Loucy (cell line): Measurements from ENCODE around the gene LRRK1.

Experiments used
- H2AFZ ChIP-seq: fragments of 200-600 bp; sonication (generic); 2 replicates; pipeline ENCODE4 v1.6.0; 2016; ENCODE audit warnings: antibody characterized with exemption, mild to moderate bottlenecking, low read length, moderate library complexity
- H3F3A ChIP-seq: fragments of 200-600 bp; 2 replicates; pipeline ENCODE4 v1.6.0; 2016; ENCODE audit warnings: antibody characterized with exemption, low read depth, mild to moderate bottlenecking
- H3K27me3 ChIP-seq: fragments of 200-600 bp; sonication (generic); 2 replicates; pipeline ENCODE4 v1.6.1; 2014; ENCODE audit warnings: low read length, mild to moderate bottlenecking; ENCODE audit not compliant: insufficient read depth, poor library complexity, severe bottlenecking
- H3K36me3 ChIP-seq: fragments of 200-600 bp; sonication (generic); 2 replicates; pipeline ENCODE4 v1.6.1; 2016; ENCODE audit warnings: low read length; ENCODE audit not compliant: insufficient read depth
- H3K4me1 ChIP-seq: fragments of 200-600 bp; sonication (generic); 2 replicates; pipeline ENCODE4 v1.5.1; 2014; ENCODE audit warnings: low read length, mild to moderate bottlenecking; ENCODE audit not compliant: insufficient read depth, poor library complexity, severe bottlenecking
- H3K4me2 ChIP-seq: fragments of 200-600 bp; sonication (generic); 2 replicates; pipeline ENCODE4 v1.6.0; 2014; ENCODE audit warnings: antibody characterized with exemption, low read length, low read depth, mild to moderate bottlenecking; ENCODE audit not compliant: poor library complexity, severe bottlenecking
- H3K4me3 ChIP-seq: fragments of 200-600 bp; sonication (generic); 2 replicates; pipeline ENCODE4 v1.5.1; 2014; ENCODE audit warnings: low read length, mild to moderate bottlenecking, mixed read lengths; ENCODE audit not compliant: poor library complexity, severe bottlenecking
- H3K79me2 ChIP-seq: fragments of 200-600 bp; sonication (generic); 2 replicates; pipeline ENCODE4 v1.6.1; 2014; ENCODE audit warnings: low read length; ENCODE audit not compliant: insufficient read depth
- H3K9ac ChIP-seq: fragments of 200-600 bp; sonication (generic); 2 replicates; pipeline ENCODE4 v1.6.0; 2014; ENCODE audit warnings: mild to moderate bottlenecking, low read depth, low read length, moderate library complexity; ENCODE audit not compliant: poor library complexity, severe bottlenecking
- H3K9me2 ChIP-seq: fragments of 200-600 bp; sonication (generic); replicated peaks from 2 replicates; pipeline ENCODE4 v1.6.1; 2016; ENCODE audit warnings: low read depth, low read length, mixed read lengths
- H3K9me3 ChIP-seq: fragments of 200-600 bp; sonication (generic); 2 replicates; pipeline ENCODE4 v1.6.1; 2014; ENCODE audit warnings: mild to moderate bottlenecking, antibody characterized with exemption, low read length, low read depth; ENCODE audit not compliant: insufficient read depth
- H4K20me1 ChIP-seq: fragments of 200-600 bp; sonication (generic); 2 replicates; pipeline ENCODE4 v1.6.0; 2014; ENCODE audit warnings: antibody characterized with exemption, low read length, mild to moderate bottlenecking; ENCODE audit not compliant: insufficient read depth, poor library complexity, severe bottlenecking
- CTCF ChIP-seq: fragments of 200-600 bp; sonication (generic); conservative IDR thresholded peaks from 2 replicates; pipeline ENCODE4 v1.5.1; 2014; ENCODE audit warnings: mild to moderate bottlenecking, antibody characterized with exemption, low read length
- EZH2phosphoT487 ChIP-seq: fragments of 200-600 bp; IDR thresholded peaks from 2 replicates; pipeline ENCODE4 v1.6.1; 2018; ENCODE audit warnings: antibody characterized with exemption, mild to moderate bottlenecking, moderate library complexity, borderline replicate concordance

Gene LRRK1

GRCh38 chr15:101056366-101057334 lies 137.5 kb downstream of the LRRK1 start:
- Histone ChIP-seq H3K9me3 (no peaks in the 10 kb centered on the region), H3K79me2 (no peaks in the 10 kb centered on the region), H3K9me2 (no peaks in the 10 kb centered on the region), H3K4me2 (no peak overlapping the region), H3K27me3 (no peaks in the 10 kb centered on the region), H3K36me3 (no peaks in the 10 kb centered on the region), H3K4me1 (peaks cover 4% of the 10 kb centered on the region), H2AFZ (no peak overlapping the region), H4K20me1 (no peaks in the 10 kb centered on the region), H3F3A (no peaks in the 10 kb centered on the region), H3K9ac (no peak overlapping the region), H3K4me3 (no peak overlapping the region)
- TF ChIP-seq EZH2phosphoT487, result no peak
- TF ChIP-seq CTCF, result peak; percentile 48

- Histone ChIP-seq H3K9me3 (no peaks in the 10 kb centered on the region), H3K4me1 (peaks cover 4% of the 10 kb centered on the region), H3K9me2 (no peaks in the 10 kb centered on the region), H3K4me3 (no peak overlapping the region), H3K4me2 (no peak overlapping the region), H3K36me3 (no peaks in the 10 kb centered on the region), H3K79me2 (no peaks in the 10 kb centered on the region), H3K9ac (no peak overlapping the region), H3F3A (no peaks in the 10 kb centered on the region), H3K27me3 (no peaks in the 10 kb centered on the region), H4K20me1 (no peaks in the 10 kb centered on the region), H2AFZ (no peak overlapping the region)
- no peak for TF ChIP-seq CTCF
- no peak for TF ChIP-seq EZH2phosphoT487
Measured at GRCh38 chr15:101057841-101058407, 138.8 kb downstream of the LRRK1 start.

GRCh38 chr15:101058735-101059134 lies 139.6 kb downstream of the LRRK1 start:
- no peak overlapping the region for H2AFZ ChIP-seq

More at GRCh38 chr15:101058735-101059134, 139.6 kb downstream of the LRRK1 start:
- TF ChIP-seq CTCF (no peak), EZH2phosphoT487 (no peak)
- Histone ChIP-seq H3K9me3 (no peaks in the 10 kb centered on the region), H4K20me1 (no peaks in the 10 kb centered on the region), H3K27me3 (no peaks in the 10 kb centered on the region), H3K9ac (no peak overlapping the region), H3K79me2 (no peaks in the 10 kb centered on the region), H3K4me3 (no peak overlapping the region), H3K9me2 (no peaks in the 10 kb centered on the region), H3F3A (no peaks in the 10 kb centered on the region), H3K4me2 (no peak overlapping the region), H3K4me1 (peaks cover 4% of the 10 kb centered on the region), H3K36me3 (no peaks in the 10 kb centered on the region)
